Large intestine (tissue), 3 donors: ENCODE measurements around the gene STK25. TPM values are rescaled to one million over a fixed set of nuclear protein-coding genes. Genes with fewer than 3 reads are reported as not detected.
"Not testable (repeated sequence)": the region's sequence is repeated elsewhere in the genome, so short reads cannot be mapped to it uniquely, and the experiment has no call there.

Experiments used
- DNase-seq, 2 donors: peaks; one replicate each; pipeline versions ENCODE4 v3.0.0 to v3.0.0-alpha.2; 2013
- H3K27ac ChIP-seq: one replicate; pipeline ENCODE4 v1.5.1; 2013; ENCODE audit warnings: low read length
- H3K27me3 ChIP-seq: 2 replicates; pipeline ENCODE4 v1.6.1; 2013; ENCODE audit warnings: low read length; ENCODE audit not compliant: control insufficient read depth, insufficient read depth
- H3K36me3 ChIP-seq: 2 replicates; pipeline ENCODE4 v1.6.1; 2013; ENCODE audit warnings: low read length; ENCODE audit not compliant: control insufficient read depth, insufficient read depth
- H3K4me1 ChIP-seq: one replicate; pipeline ENCODE4 v1.6.1; 2013; ENCODE audit warnings: low read length; ENCODE audit not compliant: control insufficient read depth, insufficient read depth
- H3K4me3 ChIP-seq: one replicate; pipeline ENCODE4 v1.5.1; 2013; ENCODE audit warnings: low read length
- H3K9me3 ChIP-seq: one replicate; pipeline ENCODE4 v1.6.1; 2013; ENCODE audit warnings: mild to moderate bottlenecking, low read depth, low read length, moderate library complexity; ENCODE audit not compliant: control insufficient read depth
- WGBS: methylation state at CpG from one replicate; pipeline ENCODE4 v1.1.5; 2013; ENCODE audit warnings: low lambda C conversion rate; ENCODE audit not compliant: insufficient coverage; 5-methylcytosine and 5-hydroxymethylcytosine counted together
- polyA plus RNA-seq: library from polyadenylated mRNA; unstranded; fragments of 120-200 nt; gene quantifications from one replicate; pipeline ENCODE4 v1.2.1, GENCODE V29; 2013

Gene STK25
- polyA plus RNA-seq, 1 donor = 135 TPM

GRCh38 chr2:241507430-241508239 is 749 bp downstream of the STK25 start:
- no CpG with 5 or more reads among the region's 67 CpGs for WGBS
- peak; percentile 34 to 53 for DNase-seq

GRCh38 chr2:241506793-241507429 is 1.5 kb downstream of the STK25 start:
- H3K4me3 ChIP-seq = peak overlapping the region; percentile 73
- peaks cover 16% of the 10 kb centered on the region for H3K4me1 ChIP-seq

More at GRCh38 chr2:241507430-241508239, 749 bp downstream of the STK25 start:
- Histone ChIP-seq H3K9me3 (no peaks in the 10 kb centered on the region), H3K36me3 (peaks cover 5% of the 10 kb centered on the region), H3K4me3 (peak overlapping the region; percentile 73), H3K4me1 (peaks cover 16% of the 10 kb centered on the region), H3K27me3 (no peaks in the 10 kb centered on the region), H3K27ac (peak overlapping the region; percentile 38)

GRCh38 chr2:241506317-241506716 is 2.1 kb downstream of the STK25 start:
- H3K36me3 ChIP-seq, DNase-seq, H3K4me3 ChIP-seq, H3K9me3 ChIP-seq, H3K27me3 ChIP-seq, H3K27ac ChIP-seq: not testable (repeated sequence)
- no CpG with 5 or more reads among the region's 11 CpGs for WGBS
- peaks cover 16% of the 10 kb centered on the region for H3K4me1 ChIP-seq

More at GRCh38 chr2:241506793-241507429, 1.5 kb downstream of the STK25 start:
- peaks cover 5% of the 10 kb centered on the region for H3K36me3 ChIP-seq
- no peak for DNase-seq
- no peak overlapping the region for H3K27ac ChIP-seq
- no peaks in the 10 kb centered on the region for H3K27me3 ChIP-seq
- H3K9me3 ChIP-seq = no peaks in the 10 kb centered on the region
- WGBS = no CpG with 5 or more reads among the region's 19 CpGs

GRCh38 chr2:241505781-241506201 is 2.6 kb downstream of the STK25 start:
- peaks cover 16% of the 10 kb centered on the region for H3K4me1 ChIP-seq
- H3K27me3 ChIP-seq = no peaks in the 10 kb centered on the region
- DNase-seq = no peak
- no peak overlapping the region for H3K4me3 ChIP-seq
- no peak overlapping the region for H3K27ac ChIP-seq
- H3K36me3 ChIP-seq = peaks cover 12% of the 10 kb centered on the region
- WGBS = no CpG with 5 or more reads among the region's 7 CpGs
- no peaks in the 10 kb centered on the region for H3K9me3 ChIP-seq

GRCh38 chr2:241505086-241505780 is 3.2 kb downstream of the STK25 start:
- no peak for DNase-seq
- no CpG with 5 or more reads among the region's 15 CpGs for WGBS
- no peak overlapping the region for H3K27ac ChIP-seq
- no peak overlapping the region for H3K4me3 ChIP-seq
- H3K4me1 ChIP-seq = peaks cover 16% of the 10 kb centered on the region
- peaks cover 18% of the 10 kb centered on the region for H3K36me3 ChIP-seq
- no peaks in the 10 kb centered on the region for H3K9me3 ChIP-seq
- H3K27me3 ChIP-seq = no peaks in the 10 kb centered on the region

DNA sequence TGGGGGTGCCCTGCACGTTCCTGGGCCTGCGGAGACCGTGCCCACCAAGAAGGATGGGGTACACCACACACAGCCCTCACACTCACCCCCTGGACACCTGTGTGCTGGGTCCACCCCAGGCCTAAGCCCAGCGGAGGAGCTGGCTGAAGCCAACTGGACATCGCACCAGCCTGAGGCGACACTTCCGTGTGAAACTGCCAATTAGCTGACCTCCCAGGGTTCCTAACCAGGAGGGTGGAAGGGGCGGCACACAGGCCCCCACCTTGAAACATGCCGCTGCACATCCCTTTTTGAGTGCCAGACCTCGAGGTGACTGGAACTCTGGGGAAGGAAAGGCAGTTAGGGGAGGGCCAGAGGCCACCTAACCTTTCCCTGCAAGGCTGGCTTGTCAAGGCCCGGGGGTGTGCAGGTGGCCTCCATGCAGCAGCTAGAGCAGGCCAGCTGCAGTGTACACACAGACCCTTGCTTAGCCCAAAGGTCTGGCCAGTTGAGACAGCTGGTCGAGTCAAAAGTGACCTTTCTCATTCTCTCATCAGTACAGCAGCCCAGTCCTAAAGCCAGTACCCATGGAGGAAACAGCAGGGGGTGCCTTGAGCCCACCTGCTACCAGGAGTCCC is 4.5 kb downstream of the STK25 start:
- peaks cover 30% of the 10 kb centered on the region for H3K36me3 ChIP-seq
- H3K27ac ChIP-seq = no peak overlapping the region
- H3K4me1 ChIP-seq = peaks cover 8% of the 10 kb centered on the region
- no CpG with 5 or more reads among the region's 12 CpGs for WGBS
- peaks cover 3% of the 10 kb centered on the region for H3K9me3 ChIP-seq
- no peaks in the 10 kb centered on the region for H3K27me3 ChIP-seq
- no peak for DNase-seq
- H3K4me3 ChIP-seq = no peak overlapping the region

- peaks cover 7% of the 10 kb centered on the region for H3K9me3 ChIP-seq
- H3K4me3 ChIP-seq = no peak overlapping the region
- no peaks in the 10 kb centered on the region for H3K27me3 ChIP-seq
- DNase-seq = no peak
- WGBS = 100% methylated on average over 6 of the region's 11 CpGs
- no peak overlapping the region for H3K27ac ChIP-seq
- peaks cover 6% of the 10 kb centered on the region for H3K4me1 ChIP-seq
- H3K36me3 ChIP-seq = peaks cover 46% of the 10 kb centered on the region
Observed at GRCh38 chr2:241502281-241502680, 6.1 kb downstream of the STK25 start.

DNA sequence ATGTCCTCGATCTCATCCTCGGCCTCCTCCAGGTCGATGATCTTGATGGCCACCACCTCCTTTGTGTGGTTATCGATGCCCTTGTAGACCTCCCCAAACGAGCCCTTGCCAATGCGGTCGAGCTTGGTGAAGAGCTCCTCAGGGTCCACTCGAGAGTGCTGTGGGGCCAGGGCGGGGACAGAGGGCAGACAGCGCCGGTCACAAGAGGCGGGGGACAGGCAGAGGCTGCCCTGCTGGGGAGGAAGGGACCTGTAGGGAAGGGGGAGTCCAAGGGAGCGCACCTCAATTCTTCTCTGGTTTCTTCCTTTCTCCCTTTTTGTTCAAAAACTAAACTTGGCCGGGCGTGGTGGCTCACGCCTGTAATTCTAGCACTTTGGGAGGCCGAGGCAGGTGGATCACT is 6.8 kb downstream of the STK25 start:
- no peak overlapping the region for H3K27ac ChIP-seq
- H3K27me3 ChIP-seq = no peaks in the 10 kb centered on the region
- H3K4me3 ChIP-seq = no peak overlapping the region
- DNase-seq = no peak
- no CpG with 5 or more reads among the region's 17 CpGs for WGBS
- H3K9me3 ChIP-seq = peaks cover 7% of the 10 kb centered on the region
- no peaks in the 10 kb centered on the region for H3K4me1 ChIP-seq
- peaks cover 52% of the 10 kb centered on the region for H3K36me3 ChIP-seq

- no CpG with 5 or more reads among the region's 12 CpGs for WGBS
- Histone ChIP-seq H3K27me3 (no peaks in the 10 kb centered on the region), H3K9me3 (peaks cover 7% of the 10 kb centered on the region), H3K4me3 (no peak overlapping the region), H3K4me1 (no peaks in the 10 kb centered on the region), H3K27ac (no peak overlapping the region), H3K36me3 (peaks cover 56% of the 10 kb centered on the region)
- DNase-seq = no peak
Observed at GRCh38 chr2:241501099-241501541, 7.3 kb downstream of the STK25 start.

GRCh38 chr2:241500431-241500975 is 7.9 kb downstream of the STK25 start:
- Histone ChIP-seq H3K27me3 (no peaks in the 10 kb centered on the region), H3K36me3 (peaks cover 61% of the 10 kb centered on the region), H3K4me1 (no peaks in the 10 kb centered on the region), H3K27ac (no peak overlapping the region), H3K9me3 (peaks cover 7% of the 10 kb centered on the region), H3K4me3 (no peak overlapping the region)
- no CpG with 5 or more reads among the region's 12 CpGs for WGBS
- DNase-seq = no peak
